Activated CD4-positive, alpha-beta T cell treated with anti-CD3 and anti-CD28 coated beads, Interleukin-2, Interleukin-4, amounts not matched to agents 100 ng/mL and 50 ng/mL, durations not matched to agents 16 hours and 8 hours (primary cell): ENCODE results near the gene PPIA.

Source experiments
- DNase-seq: peaks from one replicate; pipeline ENCODE4 v3.0.0-alpha.2; 2020; ENCODE audit warnings: low spot score

PPIA gene

DNA sequence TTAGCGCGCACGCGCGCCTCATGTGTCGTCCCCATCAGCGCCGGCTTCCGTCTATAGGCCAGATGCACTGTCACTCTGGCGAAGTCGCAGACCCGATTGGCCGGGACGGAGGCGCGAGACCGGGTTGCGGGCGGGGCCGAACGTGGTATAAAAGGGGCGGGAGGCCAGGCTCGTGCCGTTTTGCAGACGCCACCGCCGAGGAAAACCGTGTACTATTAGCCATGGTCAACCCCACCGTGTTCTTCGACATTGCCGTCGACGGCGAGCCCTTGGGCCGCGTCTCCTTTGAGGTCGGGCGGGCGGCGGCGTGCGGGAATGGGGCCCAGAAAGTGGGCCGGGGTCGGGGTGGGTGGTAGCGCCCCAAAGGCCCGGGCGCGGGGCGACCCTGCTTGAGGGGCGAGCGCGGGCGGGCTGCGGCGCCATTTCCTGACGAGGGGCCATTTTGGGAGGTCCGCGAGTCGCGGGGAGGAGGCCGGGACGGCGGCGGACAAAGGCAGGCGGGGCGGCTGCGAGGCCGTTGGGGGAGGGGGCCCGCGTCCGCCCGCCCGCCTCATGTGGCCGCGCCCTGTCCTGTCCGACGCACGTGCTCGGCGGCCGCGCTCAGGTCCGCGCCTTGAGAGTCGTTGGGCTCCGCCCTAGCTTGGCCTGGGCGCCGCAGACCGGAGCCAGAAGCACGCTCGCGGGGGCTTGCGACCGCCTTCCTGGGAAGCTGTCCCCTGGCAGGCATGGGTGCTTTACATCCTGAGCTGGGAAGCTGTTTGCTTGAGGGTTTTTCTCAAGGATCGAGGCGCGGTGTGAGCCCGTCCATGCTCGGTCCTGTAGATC, at the start of gene PPIA:
TSS of gene PPIA (plus strand) at position 178 of the 825 bp plus-strand sequence. CDS start at position 222, 44 bp downstream.
- DNase-seq: peak; percentile 99

GRCh38 chr7:44748045-44748947, 48.2 kb upstream of the PPIA start, which contains the start of gene ZMIZ2:
ZMIZ2 (plus strand) TSS chr7:44748847; CDS start chr7:44756250, 7,403 bp downstream.
- peak; percentile 95 for DNase-seq

DNA sequence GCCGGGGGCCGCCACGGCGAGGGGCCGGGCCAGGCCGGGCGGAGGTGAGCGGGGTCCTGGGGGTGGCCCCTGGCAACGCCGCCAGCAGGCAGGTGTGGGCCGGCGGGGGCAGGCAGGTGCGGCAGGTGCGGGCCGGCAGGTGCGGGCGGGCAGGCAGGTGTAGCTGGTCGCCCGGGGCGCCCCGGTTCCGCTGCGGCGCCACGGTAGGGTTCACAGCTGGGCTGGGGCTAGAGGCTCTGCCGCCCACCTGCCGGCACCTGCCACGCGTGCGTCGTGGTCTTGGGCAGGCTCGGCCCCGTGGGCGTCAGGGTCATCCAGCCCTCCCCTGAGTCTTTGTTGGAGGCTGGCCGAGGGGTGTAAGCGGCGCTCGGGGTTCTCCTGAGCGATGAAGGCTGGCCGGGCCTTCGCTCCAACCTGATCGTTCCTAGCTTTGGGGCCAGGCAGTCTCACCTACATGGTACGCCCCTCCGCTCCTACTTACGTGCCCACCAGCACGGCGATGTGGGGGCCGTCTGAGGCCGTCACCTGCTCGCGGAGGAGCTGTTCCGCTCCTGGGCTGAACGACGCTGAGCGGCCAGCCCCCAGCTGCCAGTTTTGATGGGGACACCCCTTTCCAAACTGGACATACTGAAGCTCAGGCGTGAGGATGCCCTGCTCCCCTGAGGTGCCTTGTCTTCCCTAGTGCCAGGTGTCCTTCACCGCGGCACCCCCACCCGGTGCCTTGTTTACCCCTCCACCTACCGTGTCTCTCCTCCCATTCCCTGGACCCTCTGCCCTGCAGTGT, 47.3 kb upstream of the PPIA start:
- DNase-seq: no peak

DNA sequence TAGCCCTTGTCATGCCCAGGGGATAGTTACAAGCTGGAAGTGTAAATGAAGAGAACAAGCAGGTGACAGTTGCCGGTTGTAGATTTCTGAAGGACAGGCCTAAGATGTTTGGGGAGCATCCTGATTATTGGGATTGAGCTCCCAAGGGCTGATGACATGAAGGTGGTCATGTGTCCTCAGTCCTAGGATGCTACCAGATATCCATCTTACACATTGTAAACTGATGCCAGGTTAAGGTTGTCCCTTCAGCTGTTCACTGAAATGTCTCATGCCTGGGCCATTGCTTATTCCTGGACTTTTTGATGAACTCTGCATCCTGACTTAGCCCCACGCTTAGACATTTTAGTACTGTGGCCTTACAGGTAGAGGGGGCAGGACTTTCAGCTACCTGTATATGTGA, 46.5 kb upstream of the PPIA start:
- DNase-seq: no peak

DNA sequence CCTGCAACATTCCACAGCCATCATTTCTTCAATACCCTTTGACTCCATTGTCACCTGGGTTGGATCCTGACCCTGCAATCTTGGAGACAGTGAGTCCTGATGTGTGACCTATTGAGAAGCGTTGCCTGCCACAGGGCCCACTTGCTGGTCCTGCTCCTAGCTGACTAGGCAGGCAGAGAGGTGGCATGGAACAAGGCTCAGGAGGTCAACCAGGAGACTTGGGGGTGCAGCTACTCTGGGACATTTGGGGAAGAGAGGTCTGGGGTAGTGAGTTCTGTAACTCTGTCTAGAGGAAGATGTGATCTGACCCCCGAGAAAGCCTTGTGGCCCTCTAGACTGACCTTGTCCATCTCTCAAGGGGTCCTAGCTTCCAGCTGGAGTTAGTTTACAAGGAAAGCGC, 46.1 kb upstream of the PPIA start:
- no peak for DNase-seq

DNA sequence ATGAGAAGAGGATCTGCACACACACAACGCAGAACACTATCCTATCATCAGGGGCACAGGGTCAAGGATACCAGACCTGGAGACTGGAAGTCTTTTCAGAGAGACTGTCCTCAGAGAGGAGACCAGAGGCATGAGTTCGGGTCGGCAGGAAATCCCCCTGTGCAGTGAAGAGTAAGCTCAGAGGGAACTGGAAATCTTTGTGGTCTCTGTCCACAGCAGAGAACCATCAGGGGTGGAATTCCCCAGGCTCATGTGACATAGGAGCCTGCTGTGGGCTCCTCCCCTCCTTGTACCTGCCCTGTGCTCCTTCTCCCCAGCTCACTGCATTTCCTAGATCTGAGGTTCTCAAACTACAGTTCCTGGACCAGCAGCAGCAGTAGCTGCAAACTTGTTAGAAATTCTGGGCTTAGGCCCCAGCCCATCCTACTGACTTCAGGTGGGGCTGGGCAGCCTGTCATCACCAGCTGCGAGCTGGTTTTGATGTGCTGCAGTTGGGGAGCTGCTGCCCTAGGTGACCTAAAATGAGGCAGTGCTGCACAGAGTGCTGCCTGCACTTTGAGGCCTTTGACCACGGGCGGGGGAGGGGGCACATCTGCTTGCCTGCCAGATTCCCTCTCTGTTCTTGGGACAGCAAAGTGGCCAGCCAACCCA, 45.4 kb upstream of the PPIA start:
- peak; percentile 62 for DNase-seq

DNA sequence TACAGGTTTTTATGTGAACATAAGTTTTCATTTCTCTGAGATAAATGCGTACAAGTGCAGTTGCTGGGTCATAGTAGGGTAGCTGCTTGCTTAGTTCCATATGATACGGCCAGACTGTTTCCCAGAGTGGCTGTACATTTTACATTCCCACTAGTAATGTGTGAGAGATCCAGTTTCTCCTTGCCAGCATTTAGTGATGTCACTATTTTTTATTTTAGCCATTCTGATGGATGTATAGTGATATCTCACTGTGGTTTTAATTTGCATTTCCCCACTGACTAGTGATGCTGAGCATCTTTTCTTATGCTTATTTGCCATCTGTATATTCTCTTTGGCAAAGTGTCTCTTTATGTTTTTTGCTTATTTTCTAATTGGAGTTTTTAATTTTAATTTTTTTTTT, 43.7 kb upstream of the PPIA start:
- no peak for DNase-seq

DNA sequence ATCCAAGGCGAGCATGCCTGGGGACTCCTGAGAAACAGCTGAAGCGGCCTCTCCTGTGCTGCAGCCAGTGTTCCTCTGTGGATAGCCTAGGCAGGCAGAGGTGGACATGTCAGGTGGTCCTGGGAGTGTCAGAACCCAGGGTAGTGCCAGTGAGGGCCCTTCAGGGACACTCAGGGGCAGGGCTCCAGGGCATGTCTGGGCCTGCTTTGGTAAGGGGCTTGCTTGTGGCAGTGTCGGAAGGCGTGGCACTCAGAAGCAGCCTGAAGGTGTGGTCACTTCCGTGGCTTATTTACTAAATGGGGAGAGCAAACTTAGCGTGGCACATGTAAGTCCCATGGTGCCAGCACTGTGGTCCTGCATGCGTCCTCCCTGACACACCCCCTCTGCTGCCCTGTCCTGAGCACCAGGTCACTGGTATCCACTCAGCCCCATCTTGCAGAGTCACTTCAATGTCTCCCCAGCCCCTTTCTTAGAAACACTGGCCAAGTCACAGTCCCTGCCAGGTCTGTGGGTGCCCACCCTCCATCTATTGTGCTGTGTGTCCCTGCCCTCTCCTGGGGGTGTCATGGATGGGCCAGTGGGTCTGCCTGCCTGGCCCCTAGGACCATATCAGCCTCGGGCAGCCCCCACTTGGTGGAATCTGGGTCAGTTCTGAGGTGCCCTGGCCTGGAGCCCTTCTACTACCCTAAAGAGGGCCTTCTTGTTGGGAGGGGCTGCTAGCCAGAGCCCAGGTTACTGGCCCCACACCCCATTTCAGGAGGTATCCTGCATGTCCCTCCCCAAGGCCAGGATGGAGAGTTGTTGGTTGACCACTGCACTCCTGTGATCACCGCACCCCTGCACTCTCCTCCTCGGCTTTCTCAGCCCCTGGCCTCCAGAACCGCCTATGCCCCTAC, 41.4 kb upstream of the PPIA start:
- DNase-seq: no peak

DNA sequence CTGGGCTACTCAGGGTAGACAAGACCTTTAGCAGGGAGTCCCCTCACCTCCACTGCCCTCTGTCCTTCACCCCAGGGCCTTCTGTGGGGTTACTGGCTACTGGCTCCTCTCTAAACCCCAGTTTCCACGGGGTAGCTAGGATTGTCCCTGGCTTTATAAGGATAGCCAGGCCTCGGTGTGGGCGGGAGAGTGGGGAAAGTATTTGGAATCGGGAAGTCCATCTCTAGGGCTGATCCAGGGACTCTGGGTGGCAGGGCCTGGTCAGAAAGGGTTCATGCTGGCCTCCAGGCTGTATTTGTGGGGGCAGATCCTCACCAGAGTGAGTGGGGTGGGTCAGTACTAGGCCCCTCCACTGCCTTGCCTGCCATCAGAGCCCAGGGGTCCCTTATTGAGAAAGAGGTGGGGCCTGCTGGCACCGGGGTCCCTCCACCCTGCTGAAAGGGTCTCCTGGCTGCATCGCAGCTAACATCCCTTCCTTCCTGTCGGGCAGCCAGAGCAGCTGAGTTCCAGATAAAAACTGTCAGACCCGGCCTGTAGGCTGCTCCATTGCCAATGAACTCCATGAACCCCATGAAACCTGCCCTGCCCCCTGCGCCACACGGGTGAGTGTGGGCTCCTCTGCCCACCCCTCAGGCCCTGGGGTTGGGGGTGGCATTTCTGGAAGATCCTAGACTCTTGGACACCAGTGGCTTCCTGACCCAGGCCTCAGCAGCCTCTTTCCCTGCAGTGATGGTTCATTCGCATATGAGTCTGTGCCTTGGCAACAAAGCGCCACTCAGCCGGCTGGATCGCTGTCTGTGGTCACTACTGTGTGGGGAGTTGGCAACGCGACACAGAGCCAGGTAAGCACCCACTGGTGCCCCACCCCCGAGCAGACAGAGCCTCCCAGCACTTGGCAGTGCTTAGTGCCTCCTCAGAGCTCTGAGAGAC, 40.5 kb upstream of the PPIA start:
- no peak for DNase-seq

DNA sequence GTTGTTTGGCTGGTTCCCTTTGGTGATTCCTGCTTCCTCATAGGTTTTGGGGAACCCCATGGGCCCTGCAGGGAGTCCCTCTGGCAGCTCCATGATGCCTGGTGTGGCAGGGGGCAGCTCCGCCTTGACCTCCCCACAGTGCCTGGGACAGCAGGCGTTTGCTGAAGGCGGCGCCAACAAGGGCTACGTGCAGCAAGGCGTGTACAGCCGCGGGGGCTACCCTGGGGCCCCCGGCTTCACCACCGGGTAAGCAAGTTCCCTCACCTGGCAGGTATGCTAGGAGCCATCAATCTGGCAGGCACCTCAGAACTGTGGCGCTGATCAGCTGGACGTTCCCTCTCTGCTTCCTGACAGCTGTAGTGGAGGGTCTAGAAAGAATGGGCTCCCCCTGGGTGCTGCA, 39.6 kb upstream of the PPIA start:
- no peak for DNase-seq

- no peak for DNase-seq
These were observed 39.2 kb upstream of the PPIA start for GRCh38 chr7:44757311-44757710.

GRCh38 chr7:44757739-44758138, 38.7 kb upstream of the PPIA start:
- no peak for DNase-seq

DNA sequence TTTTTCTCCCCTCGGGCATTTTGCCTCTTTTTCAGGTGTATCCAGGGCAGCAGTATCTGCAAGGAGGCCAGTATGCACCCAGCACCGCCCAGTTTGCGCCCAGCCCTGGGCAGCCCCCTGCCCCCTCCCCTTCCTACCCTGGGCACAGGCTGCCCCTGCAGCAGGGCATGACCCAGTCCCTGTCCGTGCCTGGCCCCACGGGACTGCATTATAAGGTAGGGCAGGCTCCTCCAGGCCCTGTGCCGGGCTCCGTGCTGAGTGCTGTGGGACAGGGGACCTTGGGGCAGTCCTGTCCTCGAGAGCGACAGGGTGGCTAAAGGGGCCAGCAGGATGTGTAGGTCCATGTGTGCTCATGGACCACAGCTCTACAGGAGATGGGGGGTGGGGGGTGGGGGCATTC, 37.2 kb upstream of the PPIA start:
- DNase-seq: no peak

DNA sequence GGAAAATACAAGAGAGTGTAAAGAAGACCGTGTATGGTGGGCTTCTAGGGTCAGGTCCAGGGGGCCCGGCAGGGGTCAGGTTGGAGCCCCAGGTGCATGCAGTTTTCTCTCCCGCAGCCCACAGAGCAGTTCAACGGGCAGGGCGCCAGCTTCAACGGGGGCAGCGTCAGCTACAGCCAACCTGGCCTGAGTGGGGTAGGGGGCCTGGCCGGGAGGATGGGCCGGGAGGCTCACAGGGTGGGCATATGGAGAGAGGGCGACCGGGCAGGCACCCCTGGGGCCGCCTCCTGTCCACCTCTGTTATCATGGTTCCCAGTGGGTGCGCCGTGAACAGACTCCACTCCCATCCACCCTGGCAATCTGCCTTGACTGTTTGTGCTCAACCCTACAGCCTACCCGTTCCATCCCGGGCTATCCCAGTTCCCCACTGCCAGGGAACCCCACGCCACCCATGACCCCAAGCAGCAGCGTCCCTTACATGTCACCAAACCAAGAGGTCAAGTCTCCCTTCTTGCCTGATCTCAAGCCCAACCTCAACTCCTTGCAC, 36.4 kb upstream of the PPIA start:
- DNase-seq: no peak

DNA sequence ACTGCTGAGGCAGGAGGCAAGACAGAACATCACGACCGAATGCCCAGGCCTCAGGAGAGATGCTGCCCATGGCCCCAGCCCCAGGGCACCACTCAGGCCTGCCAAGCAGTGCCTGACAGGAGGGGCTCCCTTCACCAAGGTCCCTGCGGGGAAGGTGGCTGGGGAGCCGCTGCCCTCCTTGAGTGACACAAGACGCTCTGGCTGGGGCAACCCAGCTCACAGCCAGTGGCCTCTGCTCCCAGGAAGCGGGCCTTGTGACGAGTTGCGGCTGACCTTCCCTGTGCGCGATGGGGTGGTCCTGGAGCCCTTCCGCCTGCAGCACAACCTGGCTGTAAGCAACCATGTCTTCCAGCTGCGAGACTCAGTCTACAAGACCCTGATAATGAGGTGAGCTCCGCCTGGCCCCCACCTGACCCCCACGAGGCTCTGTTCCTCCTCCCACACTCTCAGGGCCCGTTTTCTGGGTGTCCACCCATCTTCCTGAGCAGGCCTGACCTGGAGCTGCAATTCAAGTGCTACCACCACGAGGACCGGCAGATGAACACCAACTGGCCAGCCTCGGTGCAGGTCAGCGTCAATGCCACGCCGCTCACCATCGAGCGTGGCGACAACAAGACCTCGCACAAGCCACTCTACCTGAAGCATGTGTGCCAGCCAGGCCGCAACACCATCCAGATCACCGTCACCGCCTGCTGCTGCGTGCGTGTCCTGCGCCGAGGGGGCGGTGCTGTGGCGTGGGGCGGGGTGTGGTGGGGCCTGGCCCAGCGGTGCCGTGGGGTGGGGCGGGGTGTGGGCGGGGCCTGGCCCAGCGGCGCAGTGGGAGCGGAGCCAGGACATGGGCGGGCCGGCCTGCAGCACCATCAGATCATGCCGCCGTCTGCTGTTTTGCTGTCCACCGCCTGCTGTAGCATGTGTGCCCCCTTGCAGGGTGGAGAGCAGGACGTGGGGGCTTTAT, 35.0 kb upstream of the PPIA start:
- no peak for DNase-seq

GRCh38 chr7:44762300-44762699, 34.2 kb upstream of the PPIA start:
- no peak for DNase-seq

GRCh38 chr7:44762726-44763522, 33.6 kb upstream of the PPIA start:
- no peak for DNase-seq
